GM10847 (cell line): ENCODE results near the gene RHOBTB3.

Experiments used
- POLR2A ChIP-seq: IDR thresholded peaks from 2 replicates; pipeline ENCODE4 v1.6.1; 2011; ENCODE audit not compliant: insufficient read length; ENCODE audit errors: extremely low read depth

The RHOBTB3 gene

GRCh38 chr5:95777441-95777840 lies 46.3 kb downstream of the RHOBTB3 start:
- TF ChIP-seq POLR2A: no peak

GRCh38 chr5:95778713-95779436 lies 47.7 kb downstream of the RHOBTB3 start:
- no peak for TF ChIP-seq POLR2A

- TF ChIP-seq POLR2A: no peak
Observed at GRCh38 chr5:95779611-95780010, 48.5 kb downstream of the RHOBTB3 start.

DNA sequence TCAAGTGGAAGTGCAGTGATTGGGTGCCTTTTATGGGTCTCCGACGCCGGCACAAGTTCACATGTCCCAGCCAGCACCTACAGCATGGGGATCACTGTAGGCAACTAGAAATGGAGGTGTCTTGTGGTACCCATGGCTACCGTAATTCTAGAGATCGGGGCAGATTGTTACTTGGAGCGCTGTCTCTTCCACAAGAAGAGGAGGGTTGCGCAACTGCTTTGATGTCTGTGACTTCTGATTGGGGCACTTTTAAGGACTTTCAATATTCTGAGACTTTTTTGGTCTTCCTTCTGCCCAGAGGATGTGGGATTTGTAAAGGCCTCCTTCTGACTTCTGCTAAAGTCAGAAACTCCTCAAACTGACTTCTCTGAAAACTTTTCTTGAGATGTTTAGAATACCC lies 49.5 kb downstream of the RHOBTB3 start:
- TF ChIP-seq POLR2A: no peak

DNA sequence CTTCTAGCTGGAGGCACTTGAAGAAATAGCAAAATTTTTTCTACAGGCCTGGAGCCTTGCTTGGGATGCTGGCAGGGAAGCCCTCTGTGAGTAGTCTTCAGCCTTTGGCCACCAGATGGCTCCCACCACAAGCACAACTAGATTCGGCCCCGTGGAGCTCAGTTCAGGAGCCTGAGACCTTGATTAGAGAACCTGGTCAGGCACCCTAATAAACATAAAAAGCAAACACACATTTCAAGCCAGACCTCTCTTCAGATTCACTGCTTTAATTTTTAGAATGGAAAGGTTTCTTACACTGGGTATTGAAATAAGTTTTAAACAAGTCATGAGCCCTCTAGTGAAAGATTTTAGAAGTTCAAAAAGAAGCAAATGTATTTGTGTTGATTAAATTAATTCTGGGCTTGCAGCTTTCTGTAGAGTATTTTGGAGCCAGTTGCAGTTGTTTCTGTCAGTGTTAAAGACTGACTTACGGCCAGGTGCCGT lies 50.0 kb downstream of the RHOBTB3 start:
- TF ChIP-seq POLR2A: no peak

DNA sequence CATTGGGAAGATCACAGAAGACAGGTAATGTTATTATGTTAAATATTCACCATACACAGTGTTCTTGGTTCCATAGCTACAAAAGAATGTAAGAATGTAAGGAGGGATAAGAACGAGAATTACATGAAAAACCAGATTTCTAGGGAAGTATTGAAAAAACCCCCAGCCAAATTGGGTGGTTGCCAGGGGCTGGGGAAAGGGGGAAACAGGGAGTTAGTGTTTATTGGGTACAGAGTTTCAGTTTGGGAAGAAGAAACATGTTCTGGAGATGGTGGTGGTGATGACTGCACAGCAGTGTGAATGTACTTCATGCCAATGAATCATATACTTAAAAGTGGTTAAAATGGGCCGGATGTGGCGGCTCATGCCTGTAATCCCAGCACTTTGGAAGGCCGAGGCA lies 51.0 kb downstream of the RHOBTB3 start:
- TF ChIP-seq POLR2A: no peak

DNA sequence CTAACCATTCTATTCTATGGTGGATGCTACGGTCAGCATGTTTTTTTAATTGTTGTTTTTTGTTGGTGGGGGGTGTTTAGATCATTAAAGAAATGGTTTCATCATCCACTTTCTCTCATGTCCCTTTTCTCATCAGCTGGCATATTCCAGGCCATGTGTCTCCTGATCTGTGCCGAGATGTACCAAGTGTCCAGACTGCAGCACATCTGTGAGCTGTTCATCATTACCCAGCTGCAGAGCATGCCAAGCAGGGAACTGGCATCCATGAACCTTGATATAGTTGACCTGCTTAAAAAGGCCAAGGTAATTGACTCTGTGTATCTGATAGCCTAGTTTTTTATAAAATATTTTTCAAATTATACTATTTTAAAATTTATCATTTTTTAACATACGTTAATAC lies 52.5 kb downstream of the RHOBTB3 start:
- no peak for TF ChIP-seq POLR2A

DNA sequence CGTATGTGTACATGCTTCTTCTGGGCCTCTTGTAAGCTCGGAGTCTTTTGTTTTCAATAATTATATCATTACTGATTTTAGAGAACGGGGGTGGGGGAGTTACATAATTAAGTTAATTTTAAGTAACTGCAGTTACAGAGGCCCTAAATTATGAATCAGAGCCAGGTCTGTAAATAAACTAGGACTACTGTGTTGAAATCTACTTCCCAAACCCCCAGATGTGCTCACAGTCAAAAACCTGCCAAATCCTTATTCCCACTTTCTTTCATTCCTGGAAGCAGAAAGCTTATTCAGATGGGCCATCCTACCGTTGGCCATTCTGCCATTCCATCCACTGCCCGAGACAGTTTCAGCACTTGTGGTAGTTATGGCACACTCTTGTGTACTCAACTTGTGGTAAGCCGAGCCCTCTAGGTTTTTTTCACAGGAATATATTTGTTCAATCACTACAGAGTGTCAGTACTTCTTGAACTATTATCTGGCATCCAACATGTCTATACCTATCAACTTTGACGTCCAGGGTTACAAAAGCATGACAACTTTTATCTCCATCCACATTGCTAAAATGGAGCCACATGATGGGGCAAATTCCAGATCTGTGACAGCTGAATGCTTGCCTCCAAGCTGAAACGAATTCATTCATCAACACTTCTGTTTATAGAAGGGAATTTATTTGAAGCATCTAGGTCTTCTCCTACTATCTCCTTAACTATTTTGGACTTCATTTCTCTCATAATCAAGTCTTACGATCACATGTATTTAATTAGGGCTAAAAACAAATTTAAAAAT lies 53.6 kb downstream of the RHOBTB3 start:
- no peak for TF ChIP-seq POLR2A

DNA sequence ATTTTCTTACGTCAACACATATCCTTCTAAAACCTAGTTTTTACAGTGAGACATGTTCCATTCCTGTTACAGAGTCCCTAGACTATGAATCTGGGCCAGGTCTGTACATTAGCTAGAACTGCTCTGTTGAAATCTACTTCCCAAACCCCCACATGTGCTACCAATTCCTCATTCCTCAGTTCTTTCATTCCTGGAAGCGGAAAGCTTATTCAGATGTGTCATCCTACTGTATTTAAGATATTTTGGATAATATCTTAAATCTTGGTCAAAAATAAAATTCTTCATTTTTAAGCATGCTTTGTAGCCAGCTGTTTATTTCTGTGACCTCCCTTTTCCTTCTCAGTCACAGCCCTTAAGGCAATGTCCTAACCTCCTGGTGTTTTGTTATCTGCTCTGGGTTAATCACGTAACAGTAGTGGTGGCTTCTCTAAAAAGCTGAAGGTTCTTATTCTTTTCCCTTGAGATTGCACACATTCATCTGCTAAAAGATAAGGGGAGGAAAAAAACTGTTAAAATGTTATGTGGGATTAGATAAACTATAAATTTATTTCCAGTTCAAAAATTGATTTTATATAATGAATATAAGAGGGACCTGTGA lies 55.8 kb downstream of the RHOBTB3 start:
- TF ChIP-seq POLR2A: no peak

GRCh38 chr5:95788493-95788892 lies 57.4 kb downstream of the RHOBTB3 start:
- TF ChIP-seq POLR2A: no peak

- TF ChIP-seq POLR2A: no peak
Observed at GRCh38 chr5:95791751-95792150, 60.6 kb downstream of the RHOBTB3 start.

DNA sequence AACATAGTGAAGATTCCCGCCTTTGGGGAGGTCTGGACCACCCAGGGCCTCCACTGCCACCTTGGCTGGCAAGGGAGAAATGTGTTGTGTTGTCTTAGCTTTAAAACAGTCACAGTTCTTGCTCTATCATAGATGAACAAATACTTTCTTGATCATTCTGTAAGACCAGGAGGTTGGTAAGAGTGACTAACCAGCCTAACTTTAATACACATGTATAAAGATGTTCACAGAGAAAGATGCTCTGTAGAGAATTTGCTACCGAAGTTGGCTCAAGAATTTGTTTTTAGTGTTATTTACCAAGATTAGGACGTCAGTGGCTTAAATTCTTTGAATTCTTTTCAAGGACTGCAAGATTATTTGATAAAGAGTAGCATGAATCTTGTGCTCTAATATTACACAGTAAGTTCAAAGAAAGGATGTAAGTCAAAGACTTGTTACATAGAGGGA lies 63.0 kb downstream of the RHOBTB3 start:
- TF ChIP-seq POLR2A: no peak

- TF ChIP-seq POLR2A: no peak
Observed at GRCh38 chr5:95797301-95797700, 66.2 kb downstream of the RHOBTB3 start.

- no peak for TF ChIP-seq POLR2A
Observed at GRCh38 chr5:95798048-95798447, 66.9 kb downstream of the RHOBTB3 start.

- no peak for TF ChIP-seq POLR2A
Observed at GRCh38 chr5:95798545-95798944, 67.4 kb downstream of the RHOBTB3 start.
